Measurements from ENCODE around the gene THUMPD3. TPM values are rescaled to one million over a fixed set of nuclear protein-coding genes. Genes with fewer than 3 reads are reported as not detected.

THUMPD3 gene
- total RNA-seq, 1 donor: 42.7 TPM

DNA sequence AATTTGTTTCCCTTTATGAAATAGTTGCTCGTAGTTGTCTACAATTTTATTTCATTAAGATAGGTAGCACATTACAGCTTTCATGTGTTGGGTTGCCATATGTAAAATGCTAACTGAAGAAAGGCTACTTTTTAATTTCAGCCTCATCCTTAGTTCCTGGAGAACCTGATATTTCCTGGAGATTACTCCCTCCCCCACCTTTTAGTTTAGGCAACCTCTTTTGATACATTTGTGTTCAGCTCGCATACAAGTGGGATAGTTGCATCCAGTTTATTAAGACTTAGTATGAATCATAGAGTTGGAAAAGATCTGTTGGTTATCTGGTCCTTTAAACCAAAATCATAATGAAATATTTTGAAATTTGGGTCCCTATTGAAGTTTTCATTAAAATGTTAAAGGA, 40.6 kb downstream of the THUMPD3 start:
- Histone ChIP-seq H3K79me2 (ENCODE audit: insufficient read depth, low read length) (peaks cover 100% of the 10 kb centered on the region), H3K4me3 (ENCODE audit: insufficient read depth, low read length) (no peak overlapping the region), H3K9me3 (ENCODE audit: low read depth, low read length) (no peaks in the 10 kb centered on the region), H3K27me3 (ENCODE audit: insufficient read depth, low read length) (no peaks in the 10 kb centered on the region), H3K27ac (ENCODE audit: low read depth, low read length) (no peak overlapping the region), H2AFZ (ENCODE audit: low read length) (no peak overlapping the region), H3K36me3 (ENCODE audit: insufficient read depth, low read length) (no peaks in the 10 kb centered on the region), H3K4me1 (ENCODE audit: insufficient read depth, low read length) (peaks cover 53% of the 10 kb centered on the region), H3K4me2 (ENCODE audit: insufficient read depth, low read length) (peak overlapping the region; percentile 85), H4K20me1 (ENCODE audit: insufficient read depth, low read length) (peaks cover 96% of the 10 kb centered on the region)
- no peak for DNase-seq (ENCODE audit: insufficient read length, low spot score, missing footprints)
- TF ChIP-seq, protein P1, sequence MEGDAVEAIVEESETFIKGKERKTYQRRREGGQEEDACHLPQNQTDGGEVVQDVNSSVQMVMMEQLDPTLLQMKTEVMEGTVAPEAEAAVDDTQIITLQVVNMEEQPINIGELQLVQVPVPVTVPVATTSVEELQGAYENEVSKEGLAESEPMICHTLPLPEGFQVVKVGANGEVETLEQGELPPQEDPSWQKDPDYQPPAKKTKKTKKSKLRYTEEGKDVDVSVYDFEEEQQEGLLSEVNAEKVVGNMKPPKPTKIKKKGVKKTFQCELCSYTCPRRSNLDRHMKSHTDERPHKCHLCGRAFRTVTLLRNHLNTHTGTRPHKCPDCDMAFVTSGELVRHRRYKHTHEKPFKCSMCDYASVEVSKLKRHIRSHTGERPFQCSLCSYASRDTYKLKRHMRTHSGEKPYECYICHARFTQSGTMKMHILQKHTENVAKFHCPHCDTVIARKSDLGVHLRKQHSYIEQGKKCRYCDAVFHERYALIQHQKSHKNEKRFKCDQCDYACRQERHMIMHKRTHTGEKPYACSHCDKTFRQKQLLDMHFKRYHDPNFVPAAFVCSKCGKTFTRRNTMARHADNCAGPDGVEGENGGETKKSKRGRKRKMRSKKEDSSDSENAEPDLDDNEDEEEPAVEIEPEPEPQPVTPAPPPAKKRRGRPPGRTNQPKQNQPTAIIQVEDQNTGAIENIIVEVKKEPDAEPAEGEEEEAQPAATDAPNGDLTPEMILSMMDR (IDR thresholded peaks at IDR 0.05; ENCODE audit: extremely low read depth, low read depth, low read length): no peak

DNA sequence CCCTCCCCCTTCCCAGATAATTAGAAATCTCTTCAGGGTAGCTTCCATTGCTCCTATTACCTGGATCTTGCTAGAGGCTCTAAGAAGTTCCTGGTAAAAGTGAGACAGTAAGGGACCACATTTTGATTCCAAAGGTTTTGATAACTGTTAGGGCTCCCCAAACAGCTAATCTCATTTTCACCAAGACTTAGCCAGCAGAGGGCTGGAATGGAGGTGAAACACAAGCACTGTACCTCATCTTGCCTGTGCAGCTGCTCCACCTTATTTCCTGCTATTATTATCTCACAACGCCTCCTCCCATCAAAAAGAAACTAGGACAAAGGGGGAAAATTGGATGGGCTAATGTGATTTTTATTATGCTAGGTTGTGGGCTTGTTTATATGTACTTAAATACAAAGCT, 41.8 kb downstream of the THUMPD3 start:
- H3K4me1 ChIP-seq (ENCODE audit: insufficient read depth, low read length): peaks cover 49% of the 10 kb centered on the region
- H3K4me2 ChIP-seq (ENCODE audit: insufficient read depth, low read length): peak overlapping the region; percentile 7
- TF ChIP-seq, protein P1 (IDR thresholded peaks at IDR 0.05; ENCODE audit: extremely low read depth, low read depth, low read length): no peak

DNA sequence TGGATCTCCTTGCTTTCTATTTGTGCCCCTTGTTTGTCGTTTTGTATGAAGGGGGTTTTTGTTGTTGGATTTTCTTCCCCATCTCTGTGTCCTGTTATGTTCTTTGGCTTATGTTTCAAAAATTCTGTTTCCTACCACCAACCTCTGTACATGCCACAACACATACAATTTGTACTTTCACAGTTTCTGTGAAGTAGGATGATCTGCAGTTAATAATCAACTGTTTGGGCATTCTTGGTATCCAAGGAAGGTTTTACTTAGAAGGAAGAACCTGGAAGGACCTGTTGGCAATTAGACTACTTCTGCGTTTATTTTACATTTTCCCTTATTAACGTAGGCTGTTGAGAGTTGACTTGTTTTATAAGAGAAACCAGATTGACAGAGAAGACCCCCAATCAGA, 42.9 kb downstream of the THUMPD3 start:
- no peak overlapping the region for H3K27ac ChIP-seq (ENCODE audit: low read depth, low read length)
- H3K9me3 ChIP-seq (ENCODE audit: low read depth, low read length): no peaks in the 10 kb centered on the region
- peaks cover 95% of the 10 kb centered on the region for H4K20me1 ChIP-seq (ENCODE audit: insufficient read depth, low read length)
- TF ChIP-seq, protein P1 (IDR thresholded peaks at IDR 0.05; ENCODE audit: extremely low read depth, low read depth, low read length): no peak
- H3K4me3 ChIP-seq (ENCODE audit: insufficient read depth, low read length): no peak overlapping the region
- no peaks in the 10 kb centered on the region for H3K27me3 ChIP-seq (ENCODE audit: insufficient read depth, low read length)
- H3K4me2 ChIP-seq (ENCODE audit: insufficient read depth, low read length): no peak overlapping the region
- peaks cover 100% of the 10 kb centered on the region for H3K79me2 ChIP-seq (ENCODE audit: insufficient read depth, low read length)
- H3K4me1 ChIP-seq (ENCODE audit: insufficient read depth, low read length): peaks cover 39% of the 10 kb centered on the region
- H3K36me3 ChIP-seq (ENCODE audit: insufficient read depth, low read length): no peaks in the 10 kb centered on the region
- DNase-seq (ENCODE audit: insufficient read length, low spot score, missing footprints): no peak
- no peak overlapping the region for H2AFZ ChIP-seq (ENCODE audit: low read length)

More for the DNA sequence above, 41.8 kb downstream of the THUMPD3 start:
- DNase-seq (ENCODE audit: insufficient read length, low spot score, missing footprints): no peak
- H3K79me2 ChIP-seq (ENCODE audit: insufficient read depth, low read length): peaks cover 100% of the 10 kb centered on the region
- no peak overlapping the region for H3K27ac ChIP-seq (ENCODE audit: low read depth, low read length)
- no peaks in the 10 kb centered on the region for H3K36me3 ChIP-seq (ENCODE audit: insufficient read depth, low read length)
- H4K20me1 ChIP-seq (ENCODE audit: insufficient read depth, low read length): peaks cover 95% of the 10 kb centered on the region
- H2AFZ ChIP-seq (ENCODE audit: low read length): no peak overlapping the region
- no peak overlapping the region for H3K4me3 ChIP-seq (ENCODE audit: insufficient read depth, low read length)
- no peaks in the 10 kb centered on the region for H3K9me3 ChIP-seq (ENCODE audit: low read depth, low read length)
- H3K27me3 ChIP-seq (ENCODE audit: insufficient read depth, low read length): no peaks in the 10 kb centered on the region

DNA sequence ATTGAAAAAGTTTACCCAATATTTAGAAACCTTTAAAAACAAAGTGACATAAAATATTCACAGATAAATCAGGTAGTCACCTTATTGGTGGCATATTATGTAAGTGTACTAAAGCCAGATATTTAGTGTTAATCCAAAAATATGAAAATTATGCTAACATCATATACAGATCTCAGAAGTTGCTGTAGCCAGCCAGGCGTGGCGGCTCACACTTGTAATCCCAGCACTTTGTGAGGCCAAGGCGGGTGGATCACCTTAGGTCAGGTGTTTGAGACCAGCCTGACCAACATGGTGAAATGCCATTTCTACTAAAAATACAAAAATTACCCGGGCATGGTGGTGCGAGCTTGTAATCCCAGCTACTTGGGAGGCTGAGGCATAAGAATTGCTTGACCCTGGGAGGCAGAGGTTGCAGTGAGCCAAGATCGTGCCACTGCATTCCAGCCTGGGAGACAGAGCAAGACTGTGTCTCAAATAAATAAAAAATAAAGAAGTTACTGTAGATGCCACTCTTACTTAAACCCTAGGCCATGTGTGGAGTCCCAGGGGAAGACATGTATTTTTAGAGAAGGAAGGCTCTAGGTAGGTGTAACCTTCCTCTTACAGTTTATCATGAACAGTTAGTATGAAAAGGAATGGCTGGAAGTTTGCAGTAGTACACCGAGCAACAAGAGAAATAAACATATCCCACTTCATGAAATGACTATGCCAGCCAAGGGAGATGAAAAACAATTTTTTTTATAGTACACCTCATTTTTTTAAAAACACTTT, 44.2 kb downstream of the THUMPD3 start:
- Histone ChIP-seq H3K4me3 (ENCODE audit: insufficient read depth, low read length) (no peak overlapping the region), H3K9me3 (ENCODE audit: low read depth, low read length) (no peaks in the 10 kb centered on the region), H3K4me1 (ENCODE audit: insufficient read depth, low read length) (peaks cover 26% of the 10 kb centered on the region), H3K4me2 (ENCODE audit: insufficient read depth, low read length) (no peak overlapping the region), H2AFZ (ENCODE audit: low read length) (no peak overlapping the region), H3K79me2 (ENCODE audit: insufficient read depth, low read length) (peaks cover 100% of the 10 kb centered on the region), H3K27ac (ENCODE audit: low read depth, low read length) (no peak overlapping the region), H3K36me3 (ENCODE audit: insufficient read depth, low read length) (no peaks in the 10 kb centered on the region), H4K20me1 (ENCODE audit: insufficient read depth, low read length) (peaks cover 91% of the 10 kb centered on the region), H3K27me3 (ENCODE audit: insufficient read depth, low read length) (no peaks in the 10 kb centered on the region)
- TF ChIP-seq, protein P1 (IDR thresholded peaks at IDR 0.05; ENCODE audit: extremely low read depth, low read depth, low read length): no peak
- DNase-seq (ENCODE audit: insufficient read length, low spot score, missing footprints): no peak

Data from osteoblast (primary cell).